GM12878 (cell line): Measurements from ENCODE around the gene DEFB132. TPM values are rescaled to one million over a fixed set of nuclear protein-coding genes. Genes with fewer than 3 reads are reported as not detected.

Experiments used
- ATAC-seq: fragments of 200-7000 bp; cut with Tn5 transposase; 3 replicates; pipeline ENCODE4 v1.9.1; 2020; ENCODE audit warnings: mild to moderate bottlenecking, moderate library complexity
- BruUV-seq: library from RNA; stranded (reverse); fragments of 400-500 nt; replicated peaks from 2 replicates; lab custom pipeline; 2021; lab: Mats Ljungman, UMichigan
- CTCF ChIA-PET: fragments of 300-600 bp; sonication (Branson Sonifier 250); formaldehyde crosslinking; extraction: SDS; loops from one replicate; lab custom pipeline; 2021; ENCODE audit warnings: inconsistent platforms; lab: Yijun Ruan, JAX
- POLR2A ChIA-PET: fragments of 350-600 bp; formaldehyde crosslinking; extraction: SDS; loops from one replicate; lab custom pipeline; 2021; ENCODE audit warnings: inconsistent platforms; lab: Charles Lee
- RAD21 ChIA-PET: fragments of 300-600 bp; sonication (Branson Sonifier 250); formaldehyde crosslinking; loops from one replicate; lab custom pipeline; 2023; ENCODE audit warnings: antibody characterized with exemption; ENCODE audit not compliant: unreplicated experiment; lab: Charles Lee
- SMC1A ChIA-PET: fragments of 300-600 bp; sonication (Branson Sonifier 250); formaldehyde crosslinking; loops from one replicate; lab custom pipeline; 2023; ENCODE audit not compliant: unreplicated experiment, uncharacterized antibody; lab: Charles Lee
- DNase-seq: peaks from one replicate; pipeline ENCODE4 v3.0.0-alpha.2; 2011; ENCODE audit warnings: low read depth, low spot score
- FAIRE-seq: peaks from 3 replicates; lab custom pipeline; 2011; peaks lifted over from hg19 to GRCh38; lab: Jason Lieb, UNC
- H2AFZ ChIP-seq: 2 replicates; pipeline ENCODE4 v1.6.0; 2011; ENCODE audit warnings: low read depth, low read length, control low read depth; ENCODE audit not compliant: control insufficient read depth
- H3K27ac ChIP-seq: 2 replicates; pipeline ENCODE4 v1.5.1; 2011; ENCODE audit warnings: control low read depth; ENCODE audit not compliant: control insufficient read depth, insufficient read depth
- H3K27me3 ChIP-seq, 2 experiments: replicated peaks in 1 of 2; 2 replicates each; pipeline versions ENCODE4 v1.6.0 to v1.6.1; 2011; ENCODE audit warnings: low read length in 1 of 2; ENCODE audit not compliant: control insufficient read depth in 2 of 2, insufficient read depth in 2 of 2
- H3K36me3 ChIP-seq, 2 experiments: 2 replicates each; pipeline ENCODE4 v1.5.1; 2011; ENCODE audit warnings: low read length in 1 of 2; ENCODE audit not compliant: control insufficient read depth in 2 of 2, insufficient read depth in 2 of 2
- H3K4me1 ChIP-seq: 2 replicates; pipeline ENCODE4 v1.6.1; 2011; ENCODE audit warnings: mild to moderate bottlenecking, low read length, moderate library complexity, mixed read lengths; ENCODE audit not compliant: control insufficient read depth, insufficient read depth
- H3K4me2 ChIP-seq: 2 replicates; pipeline ENCODE4 v1.6.0; 2011; ENCODE audit warnings: control low read depth; ENCODE audit not compliant: control insufficient read depth, insufficient read depth
- H3K4me3 ChIP-seq: fragments of 200-600 bp; sonication (generic); 2 replicates; pipeline ENCODE4 v1.5.1; 2016
- H3K79me2 ChIP-seq: 2 replicates; pipeline ENCODE4 v1.6.0; 2011; ENCODE audit warnings: low read length; ENCODE audit not compliant: control insufficient read depth, insufficient read depth
- H3K9ac ChIP-seq: 2 replicates; pipeline ENCODE4 v1.8.0; 2011; ENCODE audit warnings: low read length, control low read depth, mixed read lengths; ENCODE audit not compliant: control insufficient read depth, insufficient read depth
- H3K9me3 ChIP-seq: replicated peaks from 3 replicates; pipeline ENCODE4 v1.5.1; 2011; ENCODE audit warnings: mild to moderate bottlenecking, low read length; ENCODE audit not compliant: control insufficient read depth, insufficient read depth
- H4K20me1 ChIP-seq: 2 replicates; pipeline ENCODE4 v1.6.0; 2011; ENCODE audit not compliant: control insufficient read depth, insufficient read depth
- CHD1 ChIP-seq: IDR thresholded peaks from 2 replicates; pipeline ENCODE4 v1.6.1; 2012; ENCODE audit warnings: low read depth, low read length, improper control_type of control experiment
- MYC ChIP-seq: IDR thresholded peaks from 2 replicates; pipeline ENCODE4 v1.6.1; 2011; ENCODE audit warnings: mild to moderate bottlenecking, low read length, moderate library complexity, inconsistent platforms; ENCODE audit not compliant: insufficient read depth, insufficient replicate concordance, insufficient read length, severe bottlenecking
- POLR2A ChIP-seq: IDR thresholded peaks from 2 replicates; pipeline ENCODE4 v1.6.1; 2011; ENCODE audit warnings: low read depth, mild to moderate bottlenecking, low read length
- RB1 ChIP-seq: fragments of 450-650 bp; formaldehyde crosslinking; IDR thresholded peaks from 2 replicates; pipeline ENCODE4 v1.6.1; 2017; ENCODE audit warnings: mild to moderate bottlenecking, borderline replicate concordance
- YY1 ChIP-seq: IDR thresholded peaks from 2 replicates; pipeline ENCODE4 v1.6.1; 2011; ENCODE audit warnings: low read depth, mild to moderate bottlenecking, low read length
- WGBS: methylation state at CpG from one replicate; pipeline ENCODE4 v1.1.6; 2016; ENCODE audit warnings: low lambda C conversion rate; ENCODE audit not compliant: insufficient replicate concordance, insufficient coverage; ENCODE audit errors: missing lambda C conversion rate; 5-methylcytosine and 5-hydroxymethylcytosine counted together
- in situ Hi-C: fragments of 300-500 bp; cut with MboI; formaldehyde crosslinking; loops from 9 replicates; pipeline ENCODE4 v1.14.3; 2018; ENCODE audit warnings: mixed read lengths
- intact Hi-C: fragments of 100-400 bp; cut with micrococcal nuclease; formaldehyde crosslinking; loops from one replicate; pipeline ENCODE4 v1.14.2; 2022; ENCODE audit not compliant: unreplicated experiment
- polyA plus RNA-seq, 11 experiments: library from polyadenylated mRNA; depleted of rRNA in 4 of 11; unstranded in 6 of 11; stranded (reverse) in 5 of 11; fragments of >200 nt; fragmentation: Nextera tagmentation in 4 of 11; fragmentation: Illumina TruSeq in 1 of 11; extraction: Ambion mirVana in 4 of 11; extraction: Trizol in 1 of 11; gene quantifications; 1 replicate in 1 of 11; 2 replicates in 10 of 11; pipeline versions ENCODE4 v1.2.1 to v1.2.3, GENCODE V29; 2011 to 2016; ENCODE audit warnings: inconsistent platforms in 2 of 11, missing spikeins in 2 of 11, low read depth in 1 of 11
- total RNA-seq, 4 experiments: library from RNA; depleted of rRNA in 3 of 4; stranded (reverse); fragments of >200 nt in 3 of 4; fragmentation: Illumina TruSeq in 1 of 4; extraction: Trizol in 1 of 4; gene quantifications; 2 replicates each; pipeline versions ENCODE4 v1.2.1 to v1.2.3, GENCODE V29; 2013 to 2021
- TF ChIP-seq, protein P1 (sequence below): fragments of 450-650 bp; IDR thresholded peaks from 2 replicates; pipeline ENCODE4 v1.6.1; 2014; ENCODE audit warnings: mild to moderate bottlenecking
- TF ChIP-seq, protein P2 (sequence below): fragments of 450-650 bp; IDR thresholded peaks from 2 replicates; pipeline ENCODE4 v1.6.1; 2017; ENCODE audit warnings: antibody characterized with exemption, mild to moderate bottlenecking, moderate library complexity
- TF ChIP-seq, protein P3 (sequence below): IDR thresholded peaks from 2 replicates; pipeline ENCODE4 v1.6.1; 2012; ENCODE audit warnings: low read depth, low read length, improper control_type of control experiment
- TF ChIP-seq, protein P4 (sequence below): fragments of 450-650 bp; IDR thresholded peaks from 2 replicates; pipeline ENCODE4 v1.6.1; 2016; ENCODE audit warnings: mild to moderate bottlenecking
- TF ChIP-seq, protein P5 (sequence below): fragments of 450-650 bp; IDR thresholded peaks from 2 replicates; pipeline ENCODE4 v1.6.1; 2017; ENCODE audit warnings: borderline replicate concordance

The DEFB132 gene
- total and polyA plus RNA-seq, 10 of the 15 experiments (the other 5 are each of a cell fraction or from before 2014, with no cell fraction given) = not detected

DNA sequence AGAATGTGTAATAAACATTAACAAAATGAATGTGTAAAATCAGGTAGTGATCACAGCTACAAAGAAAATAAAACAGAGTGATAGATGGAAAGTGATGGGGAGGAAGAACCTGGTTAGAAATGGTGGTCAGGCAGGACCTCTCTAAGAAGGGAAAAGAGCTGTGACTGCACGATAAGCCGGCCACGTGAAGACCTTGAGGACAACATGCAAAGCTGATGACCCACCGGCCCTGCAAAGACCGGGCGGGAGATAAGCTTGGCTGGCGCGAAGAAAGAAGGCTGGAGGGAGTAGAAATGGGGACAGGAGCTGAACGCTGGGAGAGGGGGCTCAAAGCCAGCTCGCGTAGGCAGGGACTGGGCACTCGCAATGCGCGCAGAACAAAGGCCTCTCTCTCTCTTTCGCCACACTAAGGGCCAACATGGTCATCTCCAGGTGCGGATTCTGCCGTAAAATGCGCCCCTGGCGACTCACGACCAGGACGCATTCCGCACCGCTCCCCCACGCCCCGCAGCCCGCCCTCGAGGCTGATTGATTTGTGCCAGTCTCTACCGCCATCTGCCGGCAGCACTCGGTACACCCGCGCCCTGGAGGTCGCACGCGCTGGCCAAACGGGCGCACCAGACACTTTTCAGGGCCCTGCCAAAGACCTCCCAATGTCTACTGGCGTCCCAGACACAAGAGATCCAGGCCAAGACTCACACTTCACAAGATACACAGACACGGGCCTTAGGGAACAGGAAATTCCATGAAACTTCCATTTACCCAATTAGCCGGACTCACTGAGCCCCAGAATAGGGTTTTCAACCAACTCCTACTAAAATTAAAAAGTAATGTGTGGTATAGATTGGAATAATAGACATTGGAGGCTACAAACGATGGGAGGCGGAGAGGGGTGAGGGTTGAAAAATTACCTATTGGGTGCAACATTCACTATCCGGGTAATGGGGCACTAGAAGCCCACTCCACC is 9.4 kb downstream of the DEFB132 start:
- Histone ChIP-seq H4K20me1 (no peaks in the 10 kb centered on the region), H3K9me3 (no peaks in the 10 kb centered on the region), H2AFZ (peak overlapping the region; percentile 94), H3K4me1 (no peaks in the 10 kb centered on the region), H3K4me2 (peak overlapping the region; percentile 95), H3K9ac (peak overlapping the region; percentile 53; the same call in 1 of the 2 replicates), H3K36me3 (no peaks in the 10 kb centered on the region), H3K4me3 (peak overlapping the region; percentile 65; the same call in 1 of the 2 replicates), H3K79me2 (no peaks in the 10 kb centered on the region), H3K27ac (no peak overlapping the region), H3K27me3 (no peaks in the 10 kb centered on the region)
- CTCF ChIA-PET = interaction anchor here (0.7 to 5.6 kb wide), 29 partner anchors 9 to 171 kb away, joined by 3 to 59 read pairs (median 5); partner anchors contain the start of genes DEFB129, DEFB132 and SOX12
- DNase-seq = peak; percentile 41
- WGBS = 5% methylated on average over 43 of the region's 43 CpGs
- RAD21 ChIA-PET = interaction anchor here (0.7 to 2.0 kb wide), 10 partner anchors 29 to 79 kb away, joined by 3 to 19 read pairs (median 4); no protein-coding TSS in a partner anchor
- peak; percentile 97 for ATAC-seq
- FAIRE-seq = peak; percentile 80
- intact Hi-C loops (loop anchor here (1.0 to 5.0 kb wide), 2 partner anchors 58 to 65 kb away; no protein-coding TSS in a partner anchor), in situ Hi-C loops (no loop called here)
- no TSS peak for BruUV-seq
- POLR2A ChIA-PET = no interaction called here
- SMC1A ChIA-PET = interaction anchor here (0.7 to 3.1 kb wide), 13 partner anchors 10 to 64 kb away, joined by 3 to 28 read pairs (median 4); partner anchors contain the start of genes DEFB132 and ZCCHC3
- TF ChIP-seq, protein P1, sequence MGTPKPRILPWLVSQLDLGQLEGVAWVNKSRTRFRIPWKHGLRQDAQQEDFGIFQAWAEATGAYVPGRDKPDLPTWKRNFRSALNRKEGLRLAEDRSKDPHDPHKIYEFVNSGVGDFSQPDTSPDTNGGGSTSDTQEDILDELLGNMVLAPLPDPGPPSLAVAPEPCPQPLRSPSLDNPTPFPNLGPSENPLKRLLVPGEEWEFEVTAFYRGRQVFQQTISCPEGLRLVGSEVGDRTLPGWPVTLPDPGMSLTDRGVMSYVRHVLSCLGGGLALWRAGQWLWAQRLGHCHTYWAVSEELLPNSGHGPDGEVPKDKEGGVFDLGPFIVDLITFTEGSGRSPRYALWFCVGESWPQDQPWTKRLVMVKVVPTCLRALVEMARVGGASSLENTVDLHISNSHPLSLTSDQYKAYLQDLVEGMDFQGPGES = no peak
- TF ChIP-seq RB1 = peak; percentile 75; the same call in 1 of the 2 replicates
- TF ChIP-seq POLR2A = peak; percentile 75
- peak; percentile 59; the same call in 1 of the 2 replicates for TF ChIP-seq YY1
- TF ChIP-seq, protein P2, sequence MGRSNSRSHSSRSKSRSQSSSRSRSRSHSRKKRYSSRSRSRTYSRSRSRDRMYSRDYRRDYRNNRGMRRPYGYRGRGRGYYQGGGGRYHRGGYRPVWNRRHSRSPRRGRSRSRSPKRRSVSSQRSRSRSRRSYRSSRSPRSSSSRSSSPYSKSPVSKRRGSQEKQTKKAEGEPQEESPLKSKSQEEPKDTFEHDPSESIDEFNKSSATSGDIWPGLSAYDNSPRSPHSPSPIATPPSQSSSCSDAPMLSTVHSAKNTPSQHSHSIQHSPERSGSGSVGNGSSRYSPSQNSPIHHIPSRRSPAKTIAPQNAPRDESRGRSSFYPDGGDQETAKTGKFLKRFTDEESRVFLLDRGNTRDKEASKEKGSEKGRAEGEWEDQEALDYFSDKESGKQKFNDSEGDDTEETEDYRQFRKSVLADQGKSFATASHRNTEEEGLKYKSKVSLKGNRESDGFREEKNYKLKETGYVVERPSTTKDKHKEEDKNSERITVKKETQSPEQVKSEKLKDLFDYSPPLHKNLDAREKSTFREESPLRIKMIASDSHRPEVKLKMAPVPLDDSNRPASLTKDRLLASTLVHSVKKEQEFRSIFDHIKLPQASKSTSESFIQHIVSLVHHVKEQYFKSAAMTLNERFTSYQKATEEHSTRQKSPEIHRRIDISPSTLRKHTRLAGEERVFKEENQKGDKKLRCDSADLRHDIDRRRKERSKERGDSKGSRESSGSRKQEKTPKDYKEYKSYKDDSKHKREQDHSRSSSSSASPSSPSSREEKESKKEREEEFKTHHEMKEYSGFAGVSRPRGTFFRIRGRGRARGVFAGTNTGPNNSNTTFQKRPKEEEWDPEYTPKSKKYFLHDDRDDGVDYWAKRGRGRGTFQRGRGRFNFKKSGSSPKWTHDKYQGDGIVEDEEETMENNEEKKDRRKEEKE = no peak
- TF ChIP-seq, protein P3, sequence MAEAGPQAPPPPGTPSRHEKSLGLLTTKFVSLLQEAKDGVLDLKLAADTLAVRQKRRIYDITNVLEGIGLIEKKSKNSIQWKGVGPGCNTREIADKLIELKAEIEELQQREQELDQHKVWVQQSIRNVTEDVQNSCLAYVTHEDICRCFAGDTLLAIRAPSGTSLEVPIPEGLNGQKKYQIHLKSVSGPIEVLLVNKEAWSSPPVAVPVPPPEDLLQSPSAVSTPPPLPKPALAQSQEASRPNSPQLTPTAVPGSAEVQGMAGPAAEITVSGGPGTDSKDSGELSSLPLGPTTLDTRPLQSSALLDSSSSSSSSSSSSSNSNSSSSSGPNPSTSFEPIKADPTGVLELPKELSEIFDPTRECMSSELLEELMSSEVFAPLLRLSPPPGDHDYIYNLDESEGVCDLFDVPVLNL = no peak; the same call in 1 of the 2 replicates
- TF ChIP-seq CHD1 = no peak
- no peak for TF ChIP-seq MYC
- TF ChIP-seq, protein P4, sequence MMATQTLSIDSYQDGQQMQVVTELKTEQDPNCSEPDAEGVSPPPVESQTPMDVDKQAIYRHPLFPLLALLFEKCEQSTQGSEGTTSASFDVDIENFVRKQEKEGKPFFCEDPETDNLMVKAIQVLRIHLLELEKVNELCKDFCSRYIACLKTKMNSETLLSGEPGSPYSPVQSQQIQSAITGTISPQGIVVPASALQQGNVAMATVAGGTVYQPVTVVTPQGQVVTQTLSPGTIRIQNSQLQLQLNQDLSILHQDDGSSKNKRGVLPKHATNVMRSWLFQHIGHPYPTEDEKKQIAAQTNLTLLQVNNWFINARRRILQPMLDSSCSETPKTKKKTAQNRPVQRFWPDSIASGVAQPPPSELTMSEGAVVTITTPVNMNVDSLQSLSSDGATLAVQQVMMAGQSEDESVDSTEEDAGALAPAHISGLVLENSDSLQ = peak; percentile 88
- TF ChIP-seq, protein P5, sequence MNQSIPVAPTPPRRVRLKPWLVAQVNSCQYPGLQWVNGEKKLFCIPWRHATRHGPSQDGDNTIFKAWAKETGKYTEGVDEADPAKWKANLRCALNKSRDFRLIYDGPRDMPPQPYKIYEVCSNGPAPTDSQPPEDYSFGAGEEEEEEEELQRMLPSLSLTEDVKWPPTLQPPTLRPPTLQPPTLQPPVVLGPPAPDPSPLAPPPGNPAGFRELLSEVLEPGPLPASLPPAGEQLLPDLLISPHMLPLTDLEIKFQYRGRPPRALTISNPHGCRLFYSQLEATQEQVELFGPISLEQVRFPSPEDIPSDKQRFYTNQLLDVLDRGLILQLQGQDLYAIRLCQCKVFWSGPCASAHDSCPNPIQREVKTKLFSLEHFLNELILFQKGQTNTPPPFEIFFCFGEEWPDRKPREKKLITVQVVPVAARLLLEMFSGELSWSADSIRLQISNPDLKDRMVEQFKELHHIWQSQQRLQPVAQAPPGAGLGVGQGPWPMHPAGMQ = no peak
